ENCODE data around the gene PNKD. TPM values are rescaled to one million over a fixed set of nuclear protein-coding genes. Genes with fewer than 3 reads are reported as not detected.
"Not testable (repeated sequence)": the region's sequence is repeated elsewhere in the genome, so short reads cannot be mapped to it uniquely, and the experiment has no call there.

PNKD gene
- total RNA-seq, 1 donor from 2014 or later, result 18.0 TPM

GRCh38 chr2:218291318-218292047 lies 21.2 kb downstream of the PNKD start:
- DNase-seq (ENCODE audit: low read depth, low spot score), result no peak

DNA sequence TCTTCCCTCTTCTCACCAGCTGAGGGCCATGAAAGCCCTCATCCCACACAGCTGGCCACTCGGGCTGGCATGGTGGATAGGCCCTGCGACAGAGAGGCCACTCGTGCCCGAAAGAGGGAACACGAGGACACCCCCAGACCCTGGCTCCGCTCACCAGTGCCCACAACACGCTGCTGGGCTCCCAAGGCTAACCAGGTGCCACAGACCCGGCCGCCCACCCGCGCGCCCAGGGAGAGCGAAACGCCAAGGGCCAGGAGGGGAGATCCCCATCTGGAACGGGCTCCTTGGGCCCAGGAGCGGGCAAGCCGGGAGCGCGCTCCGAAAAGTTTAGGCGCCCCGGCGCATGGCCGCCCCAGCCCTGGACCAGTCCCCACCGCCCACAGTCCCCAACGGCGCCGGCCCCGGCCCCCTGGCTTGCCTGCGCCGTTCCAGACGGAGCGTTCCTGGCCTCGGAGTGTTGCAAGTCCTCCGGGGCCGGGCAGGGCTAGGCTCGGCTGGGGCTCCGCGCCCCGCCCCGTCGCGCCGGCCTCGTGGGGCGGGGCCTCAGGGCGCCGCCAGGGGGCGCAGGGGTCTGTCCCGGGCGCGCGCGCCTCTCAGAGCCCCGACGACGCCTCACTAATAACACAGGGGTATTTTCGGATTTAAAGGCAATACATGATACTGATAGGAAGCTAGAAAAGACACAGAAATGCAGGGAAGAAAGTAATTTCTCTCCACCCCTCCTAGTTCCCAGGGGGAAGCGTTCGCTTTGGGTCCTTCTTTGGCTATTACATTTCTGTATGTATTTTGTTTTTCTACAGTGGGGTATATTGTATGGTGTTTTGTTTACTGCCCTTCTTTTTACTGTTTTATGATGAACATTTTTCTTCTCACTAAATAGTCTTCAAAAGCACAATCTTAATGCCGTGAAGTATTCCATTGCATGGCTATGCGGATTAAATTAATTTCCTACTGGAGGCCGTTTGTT lies 22.0 kb downstream of the PNKD start, which contains the start of gene TMBIM1:
TSS of gene TMBIM1 (minus strand) at position 456 of the 967 bp plus-strand sequence. CDS start 10,362 bp downstream, outside the sequence.
- DNase-seq (ENCODE audit: low read depth, low spot score), result no peak

DNA sequence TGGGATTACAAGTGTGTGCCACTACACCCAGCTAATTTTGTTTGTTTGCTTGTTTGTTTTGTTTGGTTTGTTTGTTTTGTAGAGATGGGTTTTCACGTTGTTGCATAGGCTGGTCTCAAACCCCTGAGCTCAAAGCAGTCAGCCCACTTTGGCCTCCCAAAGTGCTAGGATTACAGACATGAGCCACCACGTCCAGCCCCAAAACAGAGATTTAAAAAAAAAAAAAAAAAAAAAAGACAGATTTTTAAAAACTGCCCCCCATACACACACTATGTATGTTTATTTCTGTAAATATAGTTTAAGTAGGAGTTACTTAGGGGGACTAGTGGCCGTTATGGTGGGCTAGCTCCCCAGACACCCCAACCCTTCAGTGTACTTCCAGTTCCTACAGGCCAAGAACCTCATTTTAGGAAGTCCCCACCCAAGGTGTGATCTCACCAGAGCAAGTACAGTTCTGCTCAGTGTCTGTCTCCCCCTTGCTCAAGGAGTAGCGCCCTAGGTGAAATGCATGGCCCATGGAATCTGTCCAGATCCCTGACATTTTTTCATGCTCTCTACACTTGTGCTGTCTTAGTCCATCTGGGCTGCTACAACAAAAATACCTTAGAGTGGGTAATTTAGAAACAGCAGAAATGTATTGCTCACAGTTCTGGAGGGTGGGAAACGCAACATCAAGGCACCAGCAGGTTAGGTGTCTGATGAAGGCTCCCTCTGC lies 23.6 kb downstream of the PNKD start:
- DNase-seq (ENCODE audit: low read depth, low spot score), result no peak

DNA sequence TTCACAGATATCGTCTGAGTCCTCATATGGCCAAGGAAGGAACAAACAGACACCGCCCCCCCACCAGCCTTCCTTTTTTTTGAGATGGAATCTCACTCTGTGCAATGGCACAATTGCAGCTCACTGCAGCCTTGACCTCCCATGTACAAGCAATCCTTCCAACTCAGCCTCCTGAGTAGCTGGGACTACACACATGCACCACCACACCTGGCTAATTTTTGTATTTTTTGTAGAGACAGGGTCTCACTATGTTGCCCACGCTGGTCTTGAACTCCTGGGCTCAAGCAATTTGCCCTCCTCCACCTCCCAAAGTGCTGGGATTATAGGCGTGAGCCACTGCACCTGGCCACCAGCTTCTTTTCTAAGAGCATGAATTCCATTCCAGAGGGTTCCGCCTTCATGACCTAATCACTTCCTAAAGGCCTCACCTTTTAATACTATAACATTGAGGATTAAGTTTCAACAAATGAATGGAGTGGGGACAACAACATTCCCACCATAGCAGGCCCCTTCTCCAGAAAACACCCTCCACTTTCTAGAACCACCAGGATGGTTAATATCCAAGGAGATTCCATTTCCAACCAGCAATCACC lies 24.2 kb downstream of the PNKD start:
- no peak for DNase-seq (ENCODE audit: low read depth, low spot score)

GRCh38 chr2:218295029-218295428 lies 24.7 kb downstream of the PNKD start:
- DNase-seq (ENCODE audit: low read depth, low spot score), result peak; percentile 71

GRCh38 chr2:218296200-218296599 lies 25.9 kb downstream of the PNKD start:
- DNase-seq (ENCODE audit: low read depth, low spot score), result no peak

DNA sequence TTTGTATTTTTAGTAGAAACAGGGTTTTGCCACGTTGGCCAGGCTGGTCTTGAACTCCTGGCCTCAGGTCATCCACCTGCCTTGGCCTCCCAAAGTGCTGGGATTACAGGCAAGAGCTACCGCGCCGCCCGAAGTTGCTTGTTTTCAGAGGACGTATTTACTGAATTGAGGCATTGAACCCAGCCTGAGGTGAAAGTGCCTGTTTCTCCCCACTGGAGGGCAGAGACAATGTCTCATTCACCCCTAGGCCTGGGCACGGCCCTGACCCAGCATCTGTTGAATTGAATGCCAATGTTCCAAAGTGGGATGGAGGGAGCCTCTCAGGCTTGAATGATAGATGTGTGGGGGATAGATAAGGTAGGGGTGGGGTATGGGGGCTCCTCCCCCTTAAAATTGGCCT lies 26.5 kb downstream of the PNKD start:
- DNase-seq (ENCODE audit: low read depth, low spot score), result no peak

- DNase-seq (ENCODE audit: low read depth, low spot score), result no peak
Observed at GRCh38 chr2:218298314-218298875, 28.1 kb downstream of the PNKD start.

DNA sequence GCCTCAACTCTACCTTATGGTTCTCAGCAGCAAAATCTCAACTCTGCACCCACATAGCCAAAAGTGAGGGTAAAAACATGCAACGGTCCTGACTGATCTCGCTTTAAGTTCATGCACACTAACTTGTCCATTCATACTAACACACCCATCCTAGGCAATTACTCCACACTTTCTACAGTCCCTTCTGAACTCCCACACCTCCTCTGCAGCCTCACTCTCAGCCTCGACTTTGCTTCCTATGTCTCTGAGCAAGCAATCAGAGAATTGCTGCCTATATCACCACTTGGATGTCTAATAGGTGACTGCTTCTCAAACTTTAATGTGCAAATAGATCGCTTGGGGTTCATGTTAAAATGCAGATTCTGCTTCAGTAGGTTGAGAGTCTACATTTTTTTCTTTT lies 29.8 kb downstream of the PNKD start:
- DNase-seq (ENCODE audit: low read depth, low spot score), result no peak

GRCh38 chr2:218301176-218301819 lies 31.0 kb downstream of the PNKD start:
- no peak for DNase-seq (ENCODE audit: low read depth, low spot score)

DNA sequence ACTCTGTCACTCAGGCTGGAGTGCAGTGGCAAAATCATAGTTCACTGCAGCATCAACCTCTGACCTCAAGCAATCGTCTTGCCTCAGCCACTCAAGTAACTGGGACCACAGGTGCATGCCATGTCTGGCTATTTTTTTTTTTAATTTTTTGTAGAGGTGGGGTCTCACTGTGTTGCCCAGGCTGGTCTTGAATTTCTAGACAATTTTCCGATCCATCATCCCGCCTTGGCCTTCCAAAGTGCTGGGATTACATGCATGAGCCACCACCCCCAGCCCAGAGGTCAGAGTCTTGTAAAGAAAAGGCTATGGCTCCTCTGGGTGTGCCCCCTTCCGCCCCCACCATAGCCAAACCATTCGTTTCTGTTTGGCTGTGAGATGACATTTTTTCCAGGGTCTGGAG lies 35.1 kb downstream of the PNKD start:
- DNase-seq (ENCODE audit: low read depth, low spot score), result no peak

GRCh38 chr2:218306184-218306920 lies 36.0 kb downstream of the PNKD start:
- DNase-seq (ENCODE audit: low read depth, low spot score), result no peak

- no peak for DNase-seq (ENCODE audit: low read depth, low spot score)
Observed at GRCh38 chr2:218307415-218308090, 37.2 kb downstream of the PNKD start.

DNA sequence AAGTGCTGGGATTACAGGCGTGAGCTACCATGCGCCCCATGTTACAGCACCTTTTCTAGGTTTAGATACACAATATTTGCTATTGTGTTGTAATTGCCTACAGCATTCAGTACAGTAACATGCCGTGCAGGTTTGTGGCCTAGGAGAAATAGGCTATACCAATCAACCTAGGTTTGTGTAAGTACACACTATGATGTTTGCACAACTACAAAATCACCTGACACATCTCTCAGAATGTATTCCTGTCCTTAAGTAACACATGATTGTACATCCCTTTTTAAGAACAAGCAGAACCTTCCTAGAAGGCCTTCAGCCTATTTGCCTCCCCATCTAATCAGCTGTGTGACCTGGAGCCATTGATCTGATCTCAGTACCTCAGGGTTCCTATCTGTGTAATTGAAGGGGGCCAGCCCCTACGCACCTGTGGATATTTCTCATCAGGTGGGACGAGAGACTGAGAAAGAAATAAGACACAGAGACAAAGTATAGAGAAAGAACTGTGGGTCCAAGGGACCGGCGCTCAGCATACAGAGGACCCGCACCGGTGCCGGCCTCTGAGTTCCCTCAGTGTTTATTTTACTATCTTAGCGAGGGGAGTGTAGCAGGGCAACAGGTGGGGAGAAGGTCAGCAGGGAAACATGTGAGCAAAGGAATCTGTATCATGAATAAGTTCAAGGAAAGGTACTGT lies 40.7 kb downstream of the PNKD start:
- DNase-seq (ENCODE audit: low read depth, low spot score), result no peak

GRCh38 chr2:218311541-218312266 lies 41.4 kb downstream of the PNKD start:
- DNase-seq (ENCODE audit: low read depth, low spot score), result not testable (repeated sequence)

GRCh38 chr2:218312267-218312756 lies 42.0 kb downstream of the PNKD start:
- DNase-seq (ENCODE audit: low read depth, low spot score), result no peak

GRCh38 chr2:218313356-218313755 lies 43.0 kb downstream of the PNKD start:
- no peak for DNase-seq (ENCODE audit: low read depth, low spot score)

GRCh38 chr2:218314764-218315163 lies 44.4 kb downstream of the PNKD start:
- not testable (repeated sequence) for DNase-seq (ENCODE audit: low read depth, low spot score)

All from pulmonary artery endothelial cell (primary cell).